Panc1 (cell line): Measurements from ENCODE around the gene MDC1. TPM values are rescaled to one million over a fixed set of nuclear protein-coding genes. Genes with fewer than 3 reads are reported as not detected.

ENCODE experiments used
- ATAC-seq: fragments of 200-7000 bp; cut with Tn5 transposase; 2 replicates; pipeline ENCODE4 v1.9.1; 2020; ENCODE audit warnings: mild to moderate bottlenecking, moderate library complexity
- BruUV-seq: library from RNA; stranded (reverse); fragments of 400-500 nt; replicated peaks from 2 replicates; lab custom pipeline; 2021; lab: Mats Ljungman, UMichigan
- CTCF ChIA-PET: fragments of 300-600 bp; sonication (Branson Sonifier 250); formaldehyde crosslinking; loops from one replicate; lab custom pipeline; 2022; ENCODE audit warnings: antibody characterized with exemption; lab: Charles Lee
- POLR2A ChIA-PET: fragments of 300-600 bp; sonication (Branson Sonifier 250); formaldehyde crosslinking; loops from one replicate; lab custom pipeline; 2022; ENCODE audit warnings: antibody characterized with exemption; lab: Charles Lee
- DNase-seq: peaks from one replicate; pipeline ENCODE4 v3.0.0-alpha.2; 2010; ENCODE audit warnings: low read depth, low spot score
- H3K27ac ChIP-seq: 2 replicates; pipeline ENCODE4 v1.5.1; 2011; ENCODE audit warnings: mild to moderate bottlenecking, low read length, inconsistent platforms
- H3K27me3 ChIP-seq: fragments of 200-500 bp; sonication (Bioruptor generic); 2 replicates; pipeline ENCODE4 v1.6.0; 2014; ENCODE audit warnings: low read length, inconsistent platforms; ENCODE audit not compliant: control insufficient read depth, insufficient read depth
- H3K36me3 ChIP-seq: fragments of 200-500 bp; sonication (Bioruptor generic); 2 replicates; pipeline ENCODE4 v1.5.1; 2014; ENCODE audit warnings: inconsistent platforms, mild to moderate bottlenecking, low read length, moderate library complexity; ENCODE audit not compliant: control insufficient read depth, insufficient read depth
- H3K4me1 ChIP-seq: 2 replicates; pipeline ENCODE4 v1.5.1; 2011; ENCODE audit warnings: inconsistent platforms, mild to moderate bottlenecking, low read length, moderate library complexity; ENCODE audit not compliant: control insufficient read depth, insufficient read depth
- H3K4me3 ChIP-seq, 2 experiments: 2 replicates each; pipeline ENCODE4 v1.5.1; 2011 to 2012; ENCODE audit warnings: low read depth in 2 of 2, low read length in 2 of 2, mild to moderate bottlenecking in 2 of 2, inconsistent platforms in 1 of 2, moderate library complexity in 1 of 2
- H3K9me3 ChIP-seq: fragments of 200-500 bp; sonication (Bioruptor generic); 2 replicates; pipeline ENCODE4 v1.5.1; 2014; ENCODE audit warnings: low read depth, mild to moderate bottlenecking, inconsistent platforms, low read length, moderate library complexity; ENCODE audit not compliant: control insufficient read depth, insufficient read depth
- SIN3A ChIP-seq: IDR thresholded peaks from 2 replicates; pipeline ENCODE4 v1.6.1; 2012; ENCODE audit warnings: low read depth, mild to moderate bottlenecking, low read length, moderate library complexity, borderline replicate concordance; ENCODE audit not compliant: insufficient read depth
- in situ Hi-C: cut with HindIII; loops from 2 replicates; pipeline ENCODE4 v1.10.0; 2016; ENCODE audit warnings: low sequenced_read_pairs, low pct_unique_long_range_greater_than_20kb
- intact Hi-C: fragments of 100-400 bp; cut with micrococcal nuclease; formaldehyde crosslinking; loops from one replicate; pipeline ENCODE4 v1.10.0; 2022; ENCODE audit not compliant: unreplicated experiment
- total RNA-seq: library from RNA; stranded (reverse); gene quantifications from one replicate; pipeline ENCODE4 v1.2.1, GENCODE V29; 2021; ENCODE audit not compliant: unreplicated experiment
- TF ChIP-seq, protein P1 (sequence below), 2 experiments: IDR thresholded peaks; 2 replicates each; pipeline ENCODE4 v1.6.1; 2011 to 2012; ENCODE audit warnings: low read depth in 2 of 2, control low read depth in 1 of 2, low read length in 1 of 2, mild to moderate bottlenecking in 1 of 2, moderate library complexity in 1 of 2; ENCODE audit not compliant: insufficient read depth in 1 of 2
- TF ChIP-seq, protein P2 (sequence below): fragments of 450-650 bp; IDR thresholded peaks from 2 replicates; pipeline ENCODE4 v1.5.1; 2017; ENCODE audit warnings: mild to moderate bottlenecking

MDC1 gene
- total RNA-seq, 1 experiment from 2014 or later, result 68.6 TPM

DNA sequence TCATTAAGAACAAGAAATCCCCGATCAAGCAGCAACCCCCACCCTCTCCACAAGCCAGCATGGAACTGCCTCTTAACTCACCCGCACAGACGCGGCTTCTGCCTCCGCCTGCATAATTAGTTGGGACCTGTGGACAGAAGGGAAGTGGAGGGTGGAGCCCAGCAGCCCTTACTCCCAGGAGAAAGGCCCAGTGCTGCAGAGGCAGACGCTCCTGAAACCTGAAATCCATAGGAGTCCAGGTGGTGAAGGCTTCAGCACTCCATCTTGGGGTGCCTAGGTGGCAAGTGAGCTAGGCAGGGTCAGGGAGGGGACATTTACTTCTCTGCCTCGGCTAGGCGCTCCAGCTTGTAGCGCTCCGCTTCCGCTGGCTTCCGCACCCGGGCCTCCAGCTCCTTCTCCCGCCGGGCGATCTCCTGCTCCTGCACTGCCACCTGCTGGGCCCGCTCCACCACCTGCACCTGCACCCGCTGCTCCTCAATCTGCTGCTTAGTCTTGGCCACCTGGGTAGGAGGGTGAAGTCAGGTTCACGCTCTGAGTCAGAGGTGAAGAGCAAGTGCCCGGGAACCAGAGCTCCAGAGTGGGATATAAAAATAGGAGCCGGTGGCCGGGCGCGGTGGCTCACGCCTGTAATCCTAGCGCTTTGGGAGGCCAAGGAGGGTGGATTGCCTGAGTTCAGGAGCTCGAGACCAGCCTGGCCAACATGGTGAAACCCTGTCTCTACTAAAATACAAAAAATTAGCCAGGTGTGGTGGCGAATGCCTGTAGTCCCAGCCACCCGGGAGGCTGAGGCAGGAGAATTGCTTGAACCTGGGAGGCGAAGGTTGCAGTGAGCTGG is 13.7 kb upstream of the MDC1 start:
- intact Hi-C loops (loop anchor here (2.0 kb wide), 1 partner anchor 50 kb away; no protein-coding TSS in a partner anchor), in situ Hi-C loops (no loop called here)
- Histone ChIP-seq H3K4me3 (no peak overlapping the region), H3K27me3 (no peaks in the 10 kb centered on the region), H3K4me1 (0 out of 2 replicates have a peak, but pooled peaks cover 4% of the 10 kb centered on the region), H3K36me3 (peaks cover 3% of the 10 kb centered on the region; the same call in 1 of the 2 replicates), H3K27ac (no peak overlapping the region), H3K9me3 (no peaks in the 10 kb centered on the region)
- BruUV-seq, result no TSS peak
- ChIA-PET CTCF (interaction anchor here (0.6 to 1.4 kb wide), 3 partner anchors 50 to 280 kb away, joined by 3 to 5 read pairs (median 5); no protein-coding TSS in a partner anchor), POLR2A (no interaction called here)
- no peak for DNase-seq
- ATAC-seq, result peak; percentile 59
- TF ChIP-seq, protein P1, sequence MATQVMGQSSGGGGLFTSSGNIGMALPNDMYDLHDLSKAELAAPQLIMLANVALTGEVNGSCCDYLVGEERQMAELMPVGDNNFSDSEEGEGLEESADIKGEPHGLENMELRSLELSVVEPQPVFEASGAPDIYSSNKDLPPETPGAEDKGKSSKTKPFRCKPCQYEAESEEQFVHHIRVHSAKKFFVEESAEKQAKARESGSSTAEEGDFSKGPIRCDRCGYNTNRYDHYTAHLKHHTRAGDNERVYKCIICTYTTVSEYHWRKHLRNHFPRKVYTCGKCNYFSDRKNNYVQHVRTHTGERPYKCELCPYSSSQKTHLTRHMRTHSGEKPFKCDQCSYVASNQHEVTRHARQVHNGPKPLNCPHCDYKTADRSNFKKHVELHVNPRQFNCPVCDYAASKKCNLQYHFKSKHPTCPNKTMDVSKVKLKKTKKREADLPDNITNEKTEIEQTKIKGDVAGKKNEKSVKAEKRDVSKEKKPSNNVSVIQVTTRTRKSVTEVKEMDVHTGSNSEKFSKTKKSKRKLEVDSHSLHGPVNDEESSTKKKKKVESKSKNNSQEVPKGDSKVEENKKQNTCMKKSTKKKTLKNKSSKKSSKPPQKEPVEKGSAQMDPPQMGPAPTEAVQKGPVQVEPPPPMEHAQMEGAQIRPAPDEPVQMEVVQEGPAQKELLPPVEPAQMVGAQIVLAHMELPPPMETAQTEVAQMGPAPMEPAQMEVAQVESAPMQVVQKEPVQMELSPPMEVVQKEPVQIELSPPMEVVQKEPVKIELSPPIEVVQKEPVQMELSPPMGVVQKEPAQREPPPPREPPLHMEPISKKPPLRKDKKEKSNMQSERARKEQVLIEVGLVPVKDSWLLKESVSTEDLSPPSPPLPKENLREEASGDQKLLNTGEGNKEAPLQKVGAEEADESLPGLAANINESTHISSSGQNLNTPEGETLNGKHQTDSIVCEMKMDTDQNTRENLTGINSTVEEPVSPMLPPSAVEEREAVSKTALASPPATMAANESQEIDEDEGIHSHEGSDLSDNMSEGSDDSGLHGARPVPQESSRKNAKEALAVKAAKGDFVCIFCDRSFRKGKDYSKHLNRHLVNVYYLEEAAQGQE (IDR thresholded peaks at IDR 0.05; ENCODE audit: insufficient read depth in 1 of 2, low read depth in 2 of 2, low read length in 1 of 2), result no peak
- TF ChIP-seq, protein P2, sequence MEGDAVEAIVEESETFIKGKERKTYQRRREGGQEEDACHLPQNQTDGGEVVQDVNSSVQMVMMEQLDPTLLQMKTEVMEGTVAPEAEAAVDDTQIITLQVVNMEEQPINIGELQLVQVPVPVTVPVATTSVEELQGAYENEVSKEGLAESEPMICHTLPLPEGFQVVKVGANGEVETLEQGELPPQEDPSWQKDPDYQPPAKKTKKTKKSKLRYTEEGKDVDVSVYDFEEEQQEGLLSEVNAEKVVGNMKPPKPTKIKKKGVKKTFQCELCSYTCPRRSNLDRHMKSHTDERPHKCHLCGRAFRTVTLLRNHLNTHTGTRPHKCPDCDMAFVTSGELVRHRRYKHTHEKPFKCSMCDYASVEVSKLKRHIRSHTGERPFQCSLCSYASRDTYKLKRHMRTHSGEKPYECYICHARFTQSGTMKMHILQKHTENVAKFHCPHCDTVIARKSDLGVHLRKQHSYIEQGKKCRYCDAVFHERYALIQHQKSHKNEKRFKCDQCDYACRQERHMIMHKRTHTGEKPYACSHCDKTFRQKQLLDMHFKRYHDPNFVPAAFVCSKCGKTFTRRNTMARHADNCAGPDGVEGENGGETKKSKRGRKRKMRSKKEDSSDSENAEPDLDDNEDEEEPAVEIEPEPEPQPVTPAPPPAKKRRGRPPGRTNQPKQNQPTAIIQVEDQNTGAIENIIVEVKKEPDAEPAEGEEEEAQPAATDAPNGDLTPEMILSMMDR, result peak; percentile 83

DNA sequence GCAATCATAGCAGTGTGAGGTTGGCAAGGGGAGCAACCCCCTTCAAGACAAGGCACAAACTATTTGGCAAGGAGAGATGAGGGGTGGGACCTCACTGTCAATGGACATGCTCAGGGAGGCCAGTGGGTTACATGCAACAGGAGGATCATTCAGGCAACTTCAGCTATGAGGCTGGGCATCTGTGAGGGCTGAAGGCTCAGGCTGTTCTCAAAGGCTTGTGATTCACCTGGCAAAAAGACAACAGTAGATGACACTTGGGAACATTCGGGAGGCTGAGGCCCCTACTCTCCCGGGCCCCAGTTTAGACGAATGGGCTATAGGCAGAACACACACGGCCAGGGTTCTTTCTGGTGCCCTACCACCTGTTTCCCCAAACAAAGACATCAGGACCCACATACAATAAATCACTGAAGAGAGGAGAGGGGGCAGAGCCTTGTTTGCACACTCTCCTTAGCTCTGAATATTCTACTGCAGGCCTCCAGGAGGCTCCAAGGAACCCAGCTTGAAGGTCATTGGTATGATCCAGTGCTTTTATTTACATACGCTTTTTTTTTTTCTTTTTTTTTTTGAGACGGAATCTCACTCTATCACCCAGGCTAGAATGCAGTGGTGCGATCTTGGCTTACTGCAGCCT is 11.0 kb upstream of the MDC1 start:
- no TSS peak for BruUV-seq
- 0 out of 2 replicates have a peak, but pooled peaks have one; percentile 22 for ATAC-seq
- in situ Hi-C loops, result no loop called here
- H3K27me3 ChIP-seq, result no peaks in the 10 kb centered on the region
- intact Hi-C loops, result loop anchor here (5.0 kb wide), 1 partner anchor 149 kb away; no protein-coding TSS in a partner anchor
- no peak overlapping the region for H3K4me3 ChIP-seq
- TF ChIP-seq, protein P2, result peak; percentile 51
- TF ChIP-seq SIN3A, result no peak
- H3K36me3 ChIP-seq, result peaks cover 15% of the 10 kb centered on the region
- no peak for DNase-seq
- H3K27ac ChIP-seq, result no peak overlapping the region
- CTCF ChIA-PET, result interaction anchor here (0.6 to 1.0 kb wide), 2 partner anchors 46 to 154 kb away, joined by 3 to 4 read pairs; no protein-coding TSS in a partner anchor
- POLR2A ChIA-PET, result no interaction called here
- peaks cover 24% of the 10 kb centered on the region for H3K4me1 ChIP-seq
- H3K9me3 ChIP-seq, result no peaks in the 10 kb centered on the region
